NCI-H2227 (cell line): ENCODE data around the gene VIPR1.

Experiments
- DNase-seq: peaks from one replicate; lab custom pipeline; 2025; ENCODE audit not compliant: unreplicated experiment; lab: John Stamatoyannopoulos, UW

VIPR1 gene

GRCh38 chr3:42502429-42503250 lies at the start of gene VIPR1:
Gene VIPR1 (plus strand): TSS chr3:42502643. CDS start chr3:42502736, 93 bp downstream.
- peak; percentile 76 for DNase-seq

GRCh38 chr3:42456211-42456610 lies 46.2 kb upstream of the VIPR1 start:
- DNase-seq: no peak

DNA sequence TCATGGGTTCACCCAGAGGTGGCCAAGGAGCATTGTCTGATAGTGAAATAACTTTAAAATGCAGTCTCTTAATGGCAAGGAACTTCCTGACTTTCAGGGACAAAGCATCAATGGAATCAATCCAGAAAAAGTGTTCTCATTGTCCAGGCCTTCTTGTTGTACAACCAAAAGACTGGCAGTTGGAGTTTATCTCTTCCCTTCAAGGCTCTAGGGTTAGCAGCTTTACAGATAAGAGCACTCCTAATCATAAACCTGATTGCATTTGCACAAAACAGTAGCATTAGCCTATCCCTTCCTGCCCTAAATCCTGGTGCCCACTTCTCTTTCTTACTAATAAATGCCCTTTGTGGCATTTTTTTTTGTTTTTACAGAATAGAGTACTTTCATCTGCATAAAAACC lies 43.3 kb upstream of the VIPR1 start:
- DNase-seq: no peak

GRCh38 chr3:42461762-42462161 lies 40.7 kb upstream of the VIPR1 start:
- DNase-seq: no peak

DNA sequence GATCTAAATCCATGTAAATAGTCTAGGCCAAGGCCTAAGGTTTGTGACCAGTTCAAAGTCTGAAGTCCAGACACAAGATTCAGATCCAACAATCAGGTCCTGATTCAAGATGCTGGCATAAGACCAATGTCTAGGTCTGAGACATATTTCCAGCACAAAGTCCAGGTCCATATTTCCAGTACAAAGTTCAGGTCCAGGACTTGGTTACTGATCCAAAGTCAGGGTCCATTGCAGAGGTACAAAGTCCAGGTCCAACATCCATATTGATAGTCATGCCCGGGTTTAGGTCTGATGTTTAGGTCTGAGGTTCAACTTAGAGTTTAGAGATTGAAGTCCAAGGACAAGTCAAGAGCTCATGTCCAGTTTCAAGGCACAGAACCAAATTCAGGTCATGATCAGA lies 39.4 kb upstream of the VIPR1 start:
- no peak for DNase-seq

DNA sequence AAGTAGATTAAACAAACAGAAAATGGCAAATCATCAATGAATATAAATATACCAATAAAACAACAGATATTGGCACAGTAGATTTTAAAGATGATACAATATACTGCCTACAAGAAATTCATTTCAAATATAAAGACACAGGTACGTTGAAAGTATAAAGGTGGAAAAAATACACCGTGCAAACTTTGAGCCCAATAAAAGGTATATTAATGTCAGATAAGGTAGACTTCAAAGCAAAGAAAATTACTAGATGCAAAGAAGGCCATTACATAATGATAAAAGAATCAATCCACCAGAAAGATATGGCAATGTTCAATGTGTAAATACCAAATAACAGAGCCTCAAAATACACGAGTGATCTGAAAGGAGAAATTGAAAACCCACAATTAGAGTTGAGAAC lies 34.3 kb upstream of the VIPR1 start:
- DNase-seq: no peak

GRCh38 chr3:42472555-42472954 lies 29.9 kb upstream of the VIPR1 start:
- DNase-seq: no peak

DNA sequence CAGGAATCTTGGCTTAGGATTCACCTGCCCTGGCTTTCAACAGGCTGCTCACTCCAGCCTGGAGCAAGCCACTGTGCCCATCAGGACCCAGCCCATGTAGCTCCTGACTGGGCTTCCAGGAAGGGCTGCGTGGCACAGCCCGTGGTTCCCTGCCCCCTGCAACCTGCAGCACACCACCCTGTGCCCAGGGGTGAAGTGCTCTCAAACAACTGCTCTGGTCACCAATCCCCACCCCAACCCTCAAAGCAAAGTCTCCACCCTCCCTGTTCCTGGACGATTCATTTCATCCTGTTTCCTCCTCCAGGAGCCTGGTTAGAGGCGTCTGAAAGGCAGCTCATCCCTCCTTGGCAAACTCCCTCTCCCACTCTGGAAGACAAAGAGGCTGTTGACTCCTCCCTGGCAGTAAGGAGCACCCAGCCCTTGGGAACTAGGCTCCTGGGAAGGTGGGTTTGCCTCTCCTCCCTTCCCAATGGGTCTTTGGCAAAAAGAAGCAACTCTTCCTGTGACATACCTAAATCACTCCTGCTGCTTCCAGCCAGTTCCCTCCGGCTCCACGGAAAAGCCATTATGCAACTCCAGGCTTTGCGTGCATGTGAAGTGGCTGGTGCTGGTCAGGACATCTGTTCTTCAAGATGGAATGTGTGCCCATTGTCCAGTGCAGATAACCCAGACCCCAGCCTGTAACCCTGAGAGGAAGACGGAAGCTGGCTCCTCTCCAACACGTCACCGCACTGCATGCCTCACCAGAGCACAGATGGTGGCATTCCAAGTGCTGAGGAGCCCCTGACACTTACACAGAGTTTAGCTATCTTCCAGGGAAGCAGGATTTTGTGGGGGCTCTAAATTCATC lies 29.1 kb upstream of the VIPR1 start:
- DNase-seq: no peak

DNA sequence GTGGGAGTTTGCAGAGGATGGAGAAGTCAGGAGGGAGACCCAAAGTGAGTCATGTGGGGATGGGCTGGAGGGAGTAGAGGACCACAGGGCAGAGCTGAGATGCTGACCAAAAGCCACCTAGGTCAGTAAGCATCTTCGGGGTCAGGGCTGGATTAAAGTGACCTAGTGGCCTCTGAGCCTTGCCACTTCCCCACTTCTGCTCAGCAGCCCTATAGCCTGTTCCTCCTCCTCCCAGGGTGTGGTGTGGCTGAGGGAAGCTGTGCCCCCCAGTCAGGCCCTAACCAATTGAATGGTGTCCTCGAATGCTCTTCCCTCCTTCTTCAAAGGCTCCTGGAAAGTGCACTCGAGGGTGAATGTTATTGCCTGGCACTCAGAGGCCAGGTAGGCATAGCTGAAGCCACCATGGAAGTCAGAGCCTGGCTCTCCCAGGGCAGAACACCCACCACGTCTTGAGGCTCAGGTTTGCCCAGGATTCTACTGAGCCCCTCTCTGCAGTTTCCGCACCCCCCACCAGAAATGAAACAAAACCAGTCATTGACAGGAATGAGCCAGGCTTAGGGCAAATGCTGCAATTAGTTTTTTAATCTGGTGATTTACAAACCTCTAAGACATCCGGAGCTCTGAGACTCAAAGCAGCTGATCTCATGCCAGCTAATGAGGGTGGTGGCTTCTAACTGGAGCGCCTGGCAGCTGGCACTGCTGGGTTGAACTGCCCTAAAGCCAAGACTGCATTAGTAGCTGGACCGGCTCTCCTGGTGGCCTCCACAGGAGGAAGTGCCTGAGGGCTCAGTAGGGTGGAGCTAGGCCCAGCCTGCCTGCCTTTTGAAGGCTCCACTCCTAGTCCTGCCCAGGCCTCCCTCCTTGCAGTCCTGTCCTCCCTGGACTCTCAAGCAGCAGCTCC lies 26.0 kb upstream of the VIPR1 start:
- no peak for DNase-seq

GRCh38 chr3:42477696-42478095 lies 24.7 kb upstream of the VIPR1 start:
- no peak for DNase-seq

- DNase-seq: no peak
Measured at GRCh38 chr3:42478830-42479229, 23.6 kb upstream of the VIPR1 start.

DNA sequence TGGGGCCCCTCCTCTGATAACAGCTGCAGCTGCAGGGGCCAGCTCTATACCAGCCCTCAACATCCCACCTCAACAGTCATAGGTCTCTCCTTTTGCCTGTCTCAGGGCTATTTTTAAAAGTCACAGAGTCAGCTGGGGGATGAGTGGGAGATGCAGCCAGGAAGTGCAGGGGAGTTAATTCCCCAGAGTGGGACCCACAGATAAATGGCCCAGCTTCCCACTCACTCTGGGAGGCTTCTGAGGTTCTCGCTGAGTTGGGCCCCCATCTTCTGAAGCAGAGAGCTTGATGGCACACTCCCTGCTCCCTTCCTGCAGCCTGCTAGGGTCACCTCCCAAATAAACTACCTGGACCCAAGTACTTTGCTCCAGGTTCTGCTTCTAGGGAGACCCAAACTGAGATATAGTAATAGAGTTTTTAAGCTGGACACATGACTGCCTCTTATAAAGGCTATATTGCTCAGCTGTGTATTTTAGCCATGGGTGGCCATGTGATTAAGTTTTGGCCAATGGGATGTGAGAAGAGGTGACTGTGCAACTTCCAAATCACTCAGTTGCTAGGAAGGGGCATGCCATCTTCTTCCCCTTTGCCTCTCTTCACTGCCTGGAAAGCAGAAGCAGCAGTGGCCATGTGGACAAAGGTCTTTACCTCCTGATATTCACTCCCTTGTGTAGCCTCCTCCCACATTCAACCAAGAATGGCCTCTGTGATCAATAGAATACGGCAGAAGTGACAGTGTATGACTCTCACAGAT lies 15.5 kb upstream of the VIPR1 start:
- no peak for DNase-seq

DNA sequence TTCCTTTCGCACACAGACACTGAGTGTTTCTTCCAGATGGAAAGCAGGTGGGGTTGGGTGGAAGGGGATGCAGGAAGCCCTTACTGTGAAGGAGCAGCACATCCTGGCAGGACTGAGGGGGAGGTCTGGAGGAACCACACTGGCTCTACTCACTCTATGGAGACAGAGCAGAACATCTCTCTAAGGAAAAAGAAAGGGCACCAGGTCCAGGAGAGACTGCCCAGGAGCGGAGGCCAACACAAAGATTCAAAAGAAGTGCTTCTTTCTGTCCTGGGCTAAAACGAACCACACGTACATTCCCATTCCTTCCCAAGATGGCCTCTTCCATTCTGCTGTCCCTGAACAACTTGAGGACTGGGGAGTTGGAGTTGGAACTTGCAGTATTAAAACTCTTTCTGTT lies 13.8 kb upstream of the VIPR1 start:
- DNase-seq: no peak

DNA sequence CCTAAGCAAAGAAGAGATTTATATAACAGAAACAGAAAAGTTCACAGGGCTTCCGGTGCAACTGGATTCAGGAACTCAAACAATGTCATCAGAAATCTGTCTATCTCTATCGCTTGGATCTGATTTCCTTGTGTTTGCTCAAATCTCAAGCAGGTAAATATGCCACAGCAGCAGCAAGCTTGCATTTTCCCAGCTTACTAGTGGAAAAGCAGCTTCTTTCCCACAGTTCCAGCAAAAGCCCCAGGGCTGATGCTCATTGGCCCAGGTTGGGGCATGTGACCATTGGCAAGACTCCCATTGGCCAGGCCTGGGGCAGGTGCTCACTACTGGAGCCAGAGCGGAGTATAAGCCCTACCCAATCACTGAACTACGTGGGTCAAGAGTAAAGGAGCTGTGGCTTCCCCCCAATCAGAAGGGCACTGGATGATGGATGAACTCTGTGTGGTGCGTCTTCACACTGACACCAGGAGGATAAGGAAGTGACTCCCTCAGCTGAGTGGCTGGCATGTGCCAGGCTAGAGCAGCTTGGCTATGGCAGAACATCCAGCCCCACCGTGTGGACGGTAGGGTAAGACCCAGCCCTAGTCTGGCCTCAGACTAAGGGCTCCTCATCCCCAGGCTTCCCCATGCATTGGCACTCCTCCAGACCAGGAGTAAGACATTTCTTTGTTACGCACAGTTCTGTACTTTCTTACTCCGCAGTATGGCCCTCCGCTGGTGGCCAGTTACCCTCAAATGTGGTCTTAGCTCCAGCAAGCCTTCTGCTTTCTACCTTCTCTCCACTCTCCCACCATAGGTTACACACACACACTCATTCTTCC lies 13.1 kb upstream of the VIPR1 start:
- no peak for DNase-seq

GRCh38 chr3:42489937-42490227 lies 12.6 kb upstream of the VIPR1 start:
- DNase-seq: no peak

- DNase-seq: no peak
Measured at GRCh38 chr3:42490243-42490642, 12.2 kb upstream of the VIPR1 start.

DNA sequence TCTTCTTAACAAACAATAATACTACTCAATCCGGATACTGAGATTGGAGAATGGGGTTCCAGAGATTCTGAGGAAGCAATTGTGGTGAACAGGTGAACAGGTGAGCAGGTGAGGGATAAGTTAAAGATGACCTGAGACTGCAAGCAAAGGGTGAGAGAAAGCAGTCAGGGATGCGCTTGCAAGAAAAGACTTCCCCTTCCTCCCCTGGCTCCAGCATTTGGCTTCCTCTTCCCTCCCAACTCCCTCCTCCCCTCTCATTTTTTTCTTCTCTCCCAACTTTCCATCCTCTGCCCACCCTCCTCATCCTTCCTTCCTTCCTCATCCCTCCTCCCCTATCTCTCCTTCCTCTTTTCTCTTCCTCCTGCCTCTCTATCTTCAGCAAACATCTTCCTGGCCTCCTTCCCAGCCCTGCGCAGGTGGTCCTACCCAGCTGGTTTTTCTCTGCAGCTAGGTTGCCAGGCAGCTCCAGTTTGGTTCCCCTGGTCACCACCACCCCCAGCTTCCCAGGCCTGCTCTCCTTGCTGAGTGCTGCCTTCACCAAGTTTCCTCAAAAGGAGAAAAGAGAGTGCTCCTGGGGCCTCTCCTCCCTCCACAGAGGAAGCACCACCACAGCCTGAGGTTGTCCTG lies 10.4 kb upstream of the VIPR1 start:
- DNase-seq: no peak

DNA sequence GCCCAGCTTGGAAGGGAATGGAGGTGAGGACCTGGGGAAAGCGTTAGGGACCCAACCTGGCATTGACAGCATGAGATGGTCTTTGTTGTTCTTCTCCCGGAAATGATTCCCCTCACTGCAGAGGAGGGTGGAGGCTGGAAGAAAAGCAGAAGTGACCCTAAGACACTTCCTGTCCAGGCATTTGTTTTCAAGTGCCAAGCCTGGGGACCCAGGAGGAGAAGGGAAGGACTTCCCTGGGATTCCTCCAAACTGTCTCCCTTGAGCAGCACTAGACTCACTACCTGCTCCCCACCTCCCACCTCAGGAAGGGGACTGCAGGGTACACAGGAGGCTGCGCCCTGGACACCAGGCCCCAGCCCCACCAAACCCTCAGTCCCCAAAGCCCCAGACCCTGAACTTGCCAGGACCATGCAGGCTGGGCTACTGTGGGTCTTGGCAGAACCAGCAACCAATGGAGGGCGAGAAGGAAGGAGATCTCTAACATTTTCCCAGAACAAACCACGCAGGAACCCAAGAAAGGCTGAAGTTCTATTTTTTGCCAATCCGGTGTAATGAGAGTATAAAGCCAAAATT lies 9.8 kb upstream of the VIPR1 start:
- DNase-seq: no peak
